Erythroblast (primary cell): ENCODE data around the gene NKX2-3.

Experiments
- GATA1 ChIP-seq: IDR thresholded peaks from 2 replicates; pipeline ENCODE4 v1.6.1; 2011; ENCODE audit warnings: low read depth, mild to moderate bottlenecking, control low read depth, low read length, moderate library complexity
- POLR2A ChIP-seq: IDR thresholded peaks from 2 replicates; pipeline ENCODE4 v1.6.1; 2011; ENCODE audit warnings: mild to moderate bottlenecking, low read length

DNA sequence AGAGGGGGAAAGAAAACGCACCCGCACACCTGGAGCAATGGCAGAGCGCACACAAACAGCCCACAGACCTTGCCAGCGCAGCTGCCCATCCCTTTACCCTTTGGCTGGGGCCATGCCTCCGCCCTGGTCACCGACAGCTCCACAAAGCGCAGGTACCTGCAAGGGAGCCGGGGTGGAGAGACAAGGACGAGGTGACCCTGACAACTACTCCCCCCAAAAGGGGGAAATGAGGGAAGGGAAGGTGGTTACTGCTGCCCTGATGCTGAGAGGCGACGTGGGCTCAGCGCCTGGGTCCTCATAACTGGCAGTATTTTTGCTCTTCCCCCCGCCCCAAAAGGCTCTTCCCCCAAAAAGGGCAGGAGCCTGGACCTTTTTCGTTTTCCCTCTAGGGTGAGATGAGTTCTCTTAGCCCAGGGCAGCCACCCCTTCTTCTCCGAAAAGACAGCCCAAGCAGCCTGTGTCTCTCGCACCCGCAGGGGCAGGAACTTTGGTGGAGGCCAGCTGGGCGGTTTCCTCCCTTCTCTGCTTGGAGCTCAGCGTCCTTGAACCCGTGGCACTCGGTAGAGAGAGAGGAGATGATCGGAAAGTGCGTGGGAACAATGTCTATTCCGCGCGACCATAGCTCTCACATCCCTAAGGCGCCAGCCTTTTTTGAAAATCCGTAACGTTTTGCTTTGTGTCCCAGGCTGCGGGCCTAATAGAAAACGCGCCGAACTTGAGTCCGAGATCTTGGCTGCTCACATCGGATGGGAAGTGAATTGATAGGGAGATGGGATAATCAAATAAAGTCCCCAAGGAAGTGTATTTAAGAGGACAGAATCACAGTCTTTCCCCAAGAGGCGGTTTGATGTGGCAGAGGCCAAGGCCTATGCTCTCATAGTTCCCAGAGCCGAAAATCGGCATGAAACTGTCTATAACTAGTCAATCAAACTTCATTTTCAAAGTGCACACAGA, 1.0 kb downstream of the NKX2-3 start:
- TF ChIP-seq POLR2A (no peak), GATA1 (no peak)
